ENCODE results near the gene ABR.
A peak's percentile ranks its signal among the peaks of the same experiment; 100 is the strongest.

ABR gene

DNA sequence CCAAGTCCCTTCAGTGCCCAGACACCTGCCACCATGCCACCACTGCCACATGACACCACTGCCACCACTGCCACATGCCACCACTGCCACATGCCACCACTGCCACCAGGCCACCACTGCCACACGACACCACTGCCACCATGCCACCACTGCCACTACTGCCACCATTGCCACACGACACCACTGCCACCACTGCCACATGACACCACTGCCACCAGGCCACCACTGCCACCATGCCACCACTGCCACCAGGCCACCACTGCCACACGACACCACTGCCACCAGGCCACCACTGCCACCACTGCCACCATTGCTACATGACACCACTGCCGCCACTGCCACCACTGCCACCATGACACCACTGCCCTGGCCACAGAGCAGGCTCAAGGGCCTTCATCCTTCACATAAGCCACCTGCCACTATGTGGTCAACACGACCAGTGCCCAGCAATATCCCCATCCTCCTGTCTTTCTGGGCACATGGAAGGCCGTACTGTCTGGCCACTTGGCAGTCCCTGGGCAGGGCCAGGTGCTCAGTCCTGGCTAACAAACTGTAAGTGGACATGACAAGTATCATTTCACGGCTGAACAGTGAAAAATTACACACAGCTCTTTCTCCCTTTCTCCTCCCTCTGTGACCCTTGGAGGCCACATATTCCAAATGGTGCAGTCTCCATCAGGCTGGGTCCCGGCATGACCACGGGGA, 33.1 kb downstream of the ABR start:
- TF ChIP-seq, protein P1, sequence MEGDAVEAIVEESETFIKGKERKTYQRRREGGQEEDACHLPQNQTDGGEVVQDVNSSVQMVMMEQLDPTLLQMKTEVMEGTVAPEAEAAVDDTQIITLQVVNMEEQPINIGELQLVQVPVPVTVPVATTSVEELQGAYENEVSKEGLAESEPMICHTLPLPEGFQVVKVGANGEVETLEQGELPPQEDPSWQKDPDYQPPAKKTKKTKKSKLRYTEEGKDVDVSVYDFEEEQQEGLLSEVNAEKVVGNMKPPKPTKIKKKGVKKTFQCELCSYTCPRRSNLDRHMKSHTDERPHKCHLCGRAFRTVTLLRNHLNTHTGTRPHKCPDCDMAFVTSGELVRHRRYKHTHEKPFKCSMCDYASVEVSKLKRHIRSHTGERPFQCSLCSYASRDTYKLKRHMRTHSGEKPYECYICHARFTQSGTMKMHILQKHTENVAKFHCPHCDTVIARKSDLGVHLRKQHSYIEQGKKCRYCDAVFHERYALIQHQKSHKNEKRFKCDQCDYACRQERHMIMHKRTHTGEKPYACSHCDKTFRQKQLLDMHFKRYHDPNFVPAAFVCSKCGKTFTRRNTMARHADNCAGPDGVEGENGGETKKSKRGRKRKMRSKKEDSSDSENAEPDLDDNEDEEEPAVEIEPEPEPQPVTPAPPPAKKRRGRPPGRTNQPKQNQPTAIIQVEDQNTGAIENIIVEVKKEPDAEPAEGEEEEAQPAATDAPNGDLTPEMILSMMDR (IDR thresholded peaks at IDR 0.05; ENCODE audit: control insufficient read depth, extremely low read depth, insufficient read depth): no peak
- no peak overlapping the region for H3K4me3 ChIP-seq (ENCODE audit: low read depth, low read length)
- no peak for DNase-seq (ENCODE audit: low read depth)

DNA sequence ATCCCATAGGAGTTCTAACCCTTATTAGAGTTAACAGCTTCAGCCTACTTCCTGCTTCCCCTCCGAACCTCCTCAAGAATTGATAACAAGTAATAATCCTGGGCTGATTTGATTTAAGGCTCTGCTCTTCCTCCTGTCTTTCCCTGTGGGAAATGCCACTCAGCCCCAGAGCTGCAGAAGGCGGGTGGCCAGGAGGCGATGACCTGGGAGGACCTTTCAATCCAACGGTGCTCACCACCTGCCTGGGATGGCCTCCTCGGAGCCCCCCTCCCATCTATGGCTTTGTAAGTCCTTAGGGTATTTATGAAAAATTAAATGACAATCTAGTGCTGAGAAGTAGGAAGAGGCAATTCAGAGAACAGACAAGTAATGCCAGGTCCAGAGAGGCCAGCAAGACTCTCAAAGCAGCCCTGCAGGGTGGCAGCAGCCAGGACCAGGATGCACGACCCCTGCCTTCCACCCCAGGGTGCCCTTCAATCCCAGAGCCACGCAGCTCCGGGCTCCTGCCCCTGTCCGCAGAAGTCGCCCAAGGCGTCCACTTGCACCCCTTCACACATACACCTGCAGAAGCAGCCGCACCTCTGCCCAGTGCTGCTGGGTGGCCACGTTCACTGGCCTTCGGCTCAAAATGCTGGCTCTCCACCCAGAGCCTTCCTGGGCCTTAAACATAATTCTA, 34.3 kb downstream of the ABR start:
- TF ChIP-seq, protein P1 (IDR thresholded peaks at IDR 0.05; ENCODE audit: control insufficient read depth, extremely low read depth, insufficient read depth): no peak
- no peak for DNase-seq (ENCODE audit: low read depth)

DNA sequence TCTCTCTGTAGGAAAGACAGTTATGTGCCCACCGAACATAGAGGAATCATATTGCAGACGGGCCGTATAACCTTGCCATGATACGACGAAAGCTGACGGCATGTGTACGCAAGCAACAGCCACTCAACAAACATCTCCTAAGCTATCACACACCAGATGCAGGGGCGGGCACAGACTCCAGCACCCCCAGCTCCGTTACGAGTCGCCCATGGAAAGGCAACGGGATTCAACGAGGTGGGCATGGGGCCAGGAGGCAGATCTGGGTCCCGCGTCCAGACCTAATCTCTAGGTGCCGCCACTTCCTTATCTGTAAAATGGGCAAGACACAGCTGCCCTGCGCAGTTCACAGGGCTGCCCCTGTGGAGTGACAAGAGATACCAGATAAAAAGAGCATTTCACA, 35.6 kb downstream of the ABR start:
- no peak for DNase-seq (ENCODE audit: low read depth)
- TF ChIP-seq, protein P1 (IDR thresholded peaks at IDR 0.05; ENCODE audit: control insufficient read depth, extremely low read depth, insufficient read depth): no peak
- no peak overlapping the region for H3K4me3 ChIP-seq (ENCODE audit: low read depth, low read length)

More for the DNA sequence above, 34.3 kb downstream of the ABR start:
- no peak overlapping the region for H3K4me3 ChIP-seq (ENCODE audit: low read depth, low read length)

DNA sequence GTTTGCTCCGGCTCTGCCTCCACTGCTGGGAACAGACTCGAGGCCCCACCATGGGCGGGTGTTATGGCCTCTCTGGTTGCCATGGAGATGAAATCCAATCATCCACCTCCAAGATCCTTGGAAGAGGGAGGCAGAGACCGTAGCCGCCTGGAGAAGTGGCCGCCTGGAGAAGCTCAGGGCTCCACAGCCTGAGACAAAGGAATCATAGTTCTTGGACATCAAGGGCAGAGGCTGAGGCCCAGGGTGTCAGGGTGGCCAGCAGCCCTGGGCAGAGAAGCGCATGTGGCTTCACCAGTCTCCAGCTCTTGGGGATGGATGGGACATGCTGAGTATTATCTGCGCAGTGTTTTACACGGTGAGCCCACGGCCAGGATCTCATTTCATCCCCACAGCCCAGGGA, 36.2 kb downstream of the ABR start:
- TF ChIP-seq, protein P1 (IDR thresholded peaks at IDR 0.05; ENCODE audit: control insufficient read depth, extremely low read depth, insufficient read depth): no peak
- no peak for DNase-seq (ENCODE audit: low read depth)
- no peak overlapping the region for H3K4me3 ChIP-seq (ENCODE audit: low read depth, low read length)

DNA sequence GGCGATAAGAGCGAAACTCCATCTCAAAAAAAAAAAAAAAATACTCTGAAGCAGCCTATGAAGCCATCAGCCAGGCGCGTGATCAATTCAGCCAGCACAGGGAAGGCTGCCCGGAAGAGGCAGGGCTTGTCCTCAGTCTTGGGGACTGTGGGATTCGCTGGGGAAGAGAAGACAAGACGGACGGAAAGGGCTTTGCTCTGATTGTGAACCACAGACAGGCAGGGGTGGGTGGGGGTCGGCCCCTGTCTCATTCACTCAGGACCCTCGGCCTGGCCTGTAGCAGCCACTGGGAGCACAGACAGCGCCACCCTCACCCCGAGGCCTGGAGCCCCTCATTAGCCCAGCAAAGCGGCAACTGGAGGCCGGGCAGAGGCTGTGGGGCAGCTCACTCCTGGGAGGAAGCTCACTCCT, 37.2 kb downstream of the ABR start:
- no peak overlapping the region for H3K4me3 ChIP-seq (ENCODE audit: low read depth, low read length)
- DNase-seq (ENCODE audit: low read depth): no peak
- TF ChIP-seq, protein P1 (IDR thresholded peaks at IDR 0.05; ENCODE audit: control insufficient read depth, extremely low read depth, insufficient read depth): no peak

DNA sequence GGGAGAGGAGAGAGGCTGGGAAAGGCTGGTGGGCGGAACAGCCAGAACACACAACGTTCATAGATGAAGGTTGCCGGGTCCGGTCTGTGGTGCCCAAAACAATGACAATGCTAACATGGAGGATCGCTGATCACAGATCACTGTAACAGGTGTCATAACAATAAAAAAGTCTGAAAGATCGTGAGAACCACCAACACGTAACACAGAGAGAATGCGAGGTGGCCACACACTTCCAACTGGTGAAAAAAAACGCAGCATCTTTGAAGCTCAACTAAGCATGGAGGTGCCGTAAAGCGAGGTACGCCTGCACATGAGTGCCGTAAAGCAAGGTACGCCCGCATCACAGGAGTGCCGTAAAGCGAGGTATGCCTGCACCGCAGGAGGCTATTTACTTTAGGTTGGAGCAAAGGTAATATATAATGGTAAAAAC, 42.3 kb downstream of the ABR start:
- DNase-seq (ENCODE audit: low read depth): peak; percentile 71
- peak overlapping the region; percentile 50 for H3K4me3 ChIP-seq (ENCODE audit: low read depth, low read length)

More for the DNA sequence above, 42.3 kb downstream of the ABR start:
- TF ChIP-seq, protein P1 (IDR thresholded peaks at IDR 0.05; ENCODE audit: control insufficient read depth, extremely low read depth, insufficient read depth): no peak

Data from LNCaP clone FGC (cell line).